ENCODE results near the gene CDX2.

DNA sequence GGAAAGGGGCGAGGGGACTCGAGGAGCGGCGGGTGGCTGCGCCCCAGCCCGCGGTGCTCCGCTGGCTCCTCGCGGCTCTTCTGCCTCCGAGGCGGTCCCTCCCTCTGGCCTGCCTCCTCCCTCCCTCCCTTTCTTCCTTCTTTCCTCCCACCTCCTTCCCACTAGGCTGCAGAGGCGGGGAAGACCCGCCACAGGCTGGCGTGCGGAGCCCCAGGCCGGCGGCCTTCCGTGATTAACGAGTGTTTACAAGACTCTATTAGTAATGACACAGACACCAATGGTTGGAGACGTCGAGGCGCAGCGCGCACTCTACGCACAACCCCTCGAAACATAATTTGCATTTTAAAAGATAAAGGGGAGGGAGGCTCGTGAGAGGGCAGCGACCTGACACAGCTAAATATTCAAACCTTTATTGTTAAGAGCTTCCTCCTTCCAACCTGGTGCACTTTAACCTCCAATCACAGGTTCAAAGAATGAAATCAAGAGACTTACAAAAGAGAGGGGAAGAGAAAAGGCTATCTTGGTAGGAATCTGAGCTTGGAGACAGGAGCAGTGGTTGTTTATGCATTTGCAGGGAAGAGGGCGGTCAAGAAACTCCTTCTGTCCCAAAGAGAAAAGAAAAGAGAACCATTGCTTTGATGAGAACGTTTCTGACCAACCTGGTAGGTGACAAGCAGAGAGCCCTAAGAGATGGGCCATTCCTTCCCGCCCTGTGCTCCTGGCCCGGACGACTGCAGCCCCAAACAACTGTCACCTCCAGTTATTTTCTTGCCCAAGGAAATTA is at the start of gene CDX2:
- TF ChIP-seq POLR2A (IDR thresholded peaks at IDR 0.05; ENCODE audit: borderline replicate concordance, extremely low read depth, insufficient read depth, insufficient read length) (peak; percentile 85), POLR2AphosphoS5 (IDR thresholded peaks at IDR 0.05; ENCODE audit: low read depth, low read length) (peak; percentile 84), EGR1 (IDR thresholded peaks at IDR 0.05; ENCODE audit: low read depth) (no peak), RAD21 (IDR thresholded peaks at IDR 0.05; ENCODE audit: low read depth) (no peak), ZNF274 (IDR thresholded peaks at IDR 0.05; ENCODE audit: low read depth, low read length) (no peak), EZH2phosphoT487 (IDR thresholded peaks at IDR 0.05; ENCODE audit: borderline replicate concordance) (no peak)
- TF ChIP-seq, protein P1, sequence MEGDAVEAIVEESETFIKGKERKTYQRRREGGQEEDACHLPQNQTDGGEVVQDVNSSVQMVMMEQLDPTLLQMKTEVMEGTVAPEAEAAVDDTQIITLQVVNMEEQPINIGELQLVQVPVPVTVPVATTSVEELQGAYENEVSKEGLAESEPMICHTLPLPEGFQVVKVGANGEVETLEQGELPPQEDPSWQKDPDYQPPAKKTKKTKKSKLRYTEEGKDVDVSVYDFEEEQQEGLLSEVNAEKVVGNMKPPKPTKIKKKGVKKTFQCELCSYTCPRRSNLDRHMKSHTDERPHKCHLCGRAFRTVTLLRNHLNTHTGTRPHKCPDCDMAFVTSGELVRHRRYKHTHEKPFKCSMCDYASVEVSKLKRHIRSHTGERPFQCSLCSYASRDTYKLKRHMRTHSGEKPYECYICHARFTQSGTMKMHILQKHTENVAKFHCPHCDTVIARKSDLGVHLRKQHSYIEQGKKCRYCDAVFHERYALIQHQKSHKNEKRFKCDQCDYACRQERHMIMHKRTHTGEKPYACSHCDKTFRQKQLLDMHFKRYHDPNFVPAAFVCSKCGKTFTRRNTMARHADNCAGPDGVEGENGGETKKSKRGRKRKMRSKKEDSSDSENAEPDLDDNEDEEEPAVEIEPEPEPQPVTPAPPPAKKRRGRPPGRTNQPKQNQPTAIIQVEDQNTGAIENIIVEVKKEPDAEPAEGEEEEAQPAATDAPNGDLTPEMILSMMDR (IDR thresholded peaks at IDR 0.05 in 2 of 3, conservative IDR thresholded peaks at IDR 0.05 in 1 of 3; ENCODE audit: borderline replicate concordance in 1 of 3, insufficient read depth in 1 of 3, low read depth in 2 of 3, low read length in 2 of 3): no peak
- TF ChIP-seq, protein P2, sequence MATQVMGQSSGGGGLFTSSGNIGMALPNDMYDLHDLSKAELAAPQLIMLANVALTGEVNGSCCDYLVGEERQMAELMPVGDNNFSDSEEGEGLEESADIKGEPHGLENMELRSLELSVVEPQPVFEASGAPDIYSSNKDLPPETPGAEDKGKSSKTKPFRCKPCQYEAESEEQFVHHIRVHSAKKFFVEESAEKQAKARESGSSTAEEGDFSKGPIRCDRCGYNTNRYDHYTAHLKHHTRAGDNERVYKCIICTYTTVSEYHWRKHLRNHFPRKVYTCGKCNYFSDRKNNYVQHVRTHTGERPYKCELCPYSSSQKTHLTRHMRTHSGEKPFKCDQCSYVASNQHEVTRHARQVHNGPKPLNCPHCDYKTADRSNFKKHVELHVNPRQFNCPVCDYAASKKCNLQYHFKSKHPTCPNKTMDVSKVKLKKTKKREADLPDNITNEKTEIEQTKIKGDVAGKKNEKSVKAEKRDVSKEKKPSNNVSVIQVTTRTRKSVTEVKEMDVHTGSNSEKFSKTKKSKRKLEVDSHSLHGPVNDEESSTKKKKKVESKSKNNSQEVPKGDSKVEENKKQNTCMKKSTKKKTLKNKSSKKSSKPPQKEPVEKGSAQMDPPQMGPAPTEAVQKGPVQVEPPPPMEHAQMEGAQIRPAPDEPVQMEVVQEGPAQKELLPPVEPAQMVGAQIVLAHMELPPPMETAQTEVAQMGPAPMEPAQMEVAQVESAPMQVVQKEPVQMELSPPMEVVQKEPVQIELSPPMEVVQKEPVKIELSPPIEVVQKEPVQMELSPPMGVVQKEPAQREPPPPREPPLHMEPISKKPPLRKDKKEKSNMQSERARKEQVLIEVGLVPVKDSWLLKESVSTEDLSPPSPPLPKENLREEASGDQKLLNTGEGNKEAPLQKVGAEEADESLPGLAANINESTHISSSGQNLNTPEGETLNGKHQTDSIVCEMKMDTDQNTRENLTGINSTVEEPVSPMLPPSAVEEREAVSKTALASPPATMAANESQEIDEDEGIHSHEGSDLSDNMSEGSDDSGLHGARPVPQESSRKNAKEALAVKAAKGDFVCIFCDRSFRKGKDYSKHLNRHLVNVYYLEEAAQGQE (IDR thresholded peaks at IDR 0.05; ENCODE audit: low read depth): no peak
- TF ChIP-seq, protein P3, sequence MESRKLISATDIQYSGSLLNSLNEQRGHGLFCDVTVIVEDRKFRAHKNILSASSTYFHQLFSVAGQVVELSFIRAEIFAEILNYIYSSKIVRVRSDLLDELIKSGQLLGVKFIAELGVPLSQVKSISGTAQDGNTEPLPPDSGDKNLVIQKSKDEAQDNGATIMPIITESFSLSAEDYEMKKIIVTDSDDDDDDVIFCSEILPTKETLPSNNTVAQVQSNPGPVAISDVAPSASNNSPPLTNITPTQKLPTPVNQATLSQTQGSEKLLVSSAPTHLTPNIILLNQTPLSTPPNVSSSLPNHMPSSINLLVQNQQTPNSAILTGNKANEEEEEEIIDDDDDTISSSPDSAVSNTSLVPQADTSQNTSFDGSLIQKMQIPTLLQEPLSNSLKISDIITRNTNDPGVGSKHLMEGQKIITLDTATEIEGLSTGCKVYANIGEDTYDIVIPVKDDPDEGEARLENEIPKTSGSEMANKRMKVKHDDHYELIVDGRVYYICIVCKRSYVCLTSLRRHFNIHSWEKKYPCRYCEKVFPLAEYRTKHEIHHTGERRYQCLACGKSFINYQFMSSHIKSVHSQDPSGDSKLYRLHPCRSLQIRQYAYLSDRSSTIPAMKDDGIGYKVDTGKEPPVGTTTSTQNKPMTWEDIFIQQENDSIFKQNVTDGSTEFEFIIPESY (IDR thresholded peaks at IDR 0.05; ENCODE audit: extremely low read depth, insufficient replicate concordance, low read length): no peak

Measured in HCT116 (cell line).